ENCODE results near the gene MBD5.

The MBD5 gene

GRCh38 chr2:148022351-148022750 lies 1.5 kb downstream of the MBD5 start:
- no peaks in the 10 kb centered on the region for H3K36me3 ChIP-seq (ENCODE audit: control insufficient read depth in 1 of 2, insufficient read depth in 2 of 2, low read length in 2 of 2)
- H3K9ac ChIP-seq (ENCODE audit: low read depth in 1 of 2, low read length in 2 of 2): peak overlapping the region; percentile 92 to 97
- peak overlapping the region; percentile 93 to 96 for H3K4me3 ChIP-seq (ENCODE audit: low read depth in 1 of 2, low read length in 2 of 2)
- H3K4me1 ChIP-seq (ENCODE audit: control insufficient read depth in 1 of 2, insufficient read depth in 2 of 2, low read length in 2 of 2): peaks cover 11 to 22% of the 10 kb centered on the region in 2 donors
- no peak overlapping the region for H3K27ac ChIP-seq (ENCODE audit: low read depth, low read length)
- no peaks in the 10 kb centered on the region for H3K27me3 ChIP-seq (ENCODE audit: control insufficient read depth in 1 of 2, insufficient read depth in 2 of 2, low read length in 2 of 2)
- H3K9me3 ChIP-seq (ENCODE audit: control insufficient read depth in 1 of 2, low read length in 2 of 2): no peaks in the 10 kb centered on the region

GRCh38 chr2:148022882-148023281 lies 2.0 kb downstream of the MBD5 start:
- Histone ChIP-seq H3K4me3 (ENCODE audit: low read depth in 1 of 2, low read length in 2 of 2) (no peak overlapping the region), H3K36me3 (ENCODE audit: control insufficient read depth in 1 of 2, insufficient read depth in 2 of 2, low read length in 2 of 2) (no peaks in the 10 kb centered on the region), H3K27ac (ENCODE audit: low read depth, low read length) (no peak overlapping the region), H3K27me3 (ENCODE audit: control insufficient read depth in 1 of 2, insufficient read depth in 2 of 2, low read length in 2 of 2) (no peaks in the 10 kb centered on the region), H3K9me3 (ENCODE audit: control insufficient read depth in 1 of 2, low read length in 2 of 2) (no peaks in the 10 kb centered on the region), H3K9ac (ENCODE audit: low read depth in 1 of 2, low read length in 2 of 2) (no peak overlapping the region), H3K4me1 (ENCODE audit: control insufficient read depth in 1 of 2, insufficient read depth in 2 of 2, low read length in 2 of 2) (peaks cover 11 to 22% of the 10 kb centered on the region in 2 donors)

GRCh38 chr2:148023861-148024260 lies 3.0 kb downstream of the MBD5 start:
- Histone ChIP-seq H3K36me3 (ENCODE audit: control insufficient read depth in 1 of 2, insufficient read depth in 2 of 2, low read length in 2 of 2) (no peaks in the 10 kb centered on the region), H3K4me3 (ENCODE audit: low read depth in 1 of 2, low read length in 2 of 2) (no peak overlapping the region), H3K9me3 (ENCODE audit: control insufficient read depth in 1 of 2, low read length in 2 of 2) (no peaks in the 10 kb centered on the region), H3K4me1 (ENCODE audit: control insufficient read depth in 1 of 2, insufficient read depth in 2 of 2, low read length in 2 of 2) (peaks cover 9 to 22% of the 10 kb centered on the region in 2 donors), H3K27me3 (ENCODE audit: control insufficient read depth in 1 of 2, insufficient read depth in 2 of 2, low read length in 2 of 2) (no peaks in the 10 kb centered on the region), H3K27ac (ENCODE audit: low read depth, low read length) (no peak overlapping the region), H3K9ac (ENCODE audit: low read depth in 1 of 2, low read length in 2 of 2) (no peak overlapping the region)

- peaks cover 5 to 16% of the 10 kb centered on the region in 2 donors for H3K4me1 ChIP-seq (ENCODE audit: control insufficient read depth in 1 of 2, insufficient read depth in 2 of 2, low read length in 2 of 2)
- no peaks in the 10 kb centered on the region for H3K27me3 ChIP-seq (ENCODE audit: control insufficient read depth in 1 of 2, insufficient read depth in 2 of 2, low read length in 2 of 2)
- no peak overlapping the region for H3K4me3 ChIP-seq (ENCODE audit: low read depth in 1 of 2, low read length in 2 of 2)
- no peaks in the 10 kb centered on the region for H3K36me3 ChIP-seq (ENCODE audit: control insufficient read depth in 1 of 2, insufficient read depth in 2 of 2, low read length in 2 of 2)
- no peak overlapping the region for H3K27ac ChIP-seq (ENCODE audit: low read depth, low read length)
- no peaks in the 10 kb centered on the region for H3K9me3 ChIP-seq (ENCODE audit: control insufficient read depth in 1 of 2, low read length in 2 of 2)
- no peak overlapping the region for H3K9ac ChIP-seq (ENCODE audit: low read depth in 1 of 2, low read length in 2 of 2)
Measured at GRCh38 chr2:148026573-148026972, 5.7 kb downstream of the MBD5 start.

- H3K27ac ChIP-seq (ENCODE audit: low read depth, low read length): no peak overlapping the region
- H3K9me3 ChIP-seq (ENCODE audit: control insufficient read depth in 1 of 2, low read length in 2 of 2): no peaks in the 10 kb centered on the region
- no peak overlapping the region for H3K9ac ChIP-seq (ENCODE audit: low read depth in 1 of 2, low read length in 2 of 2)
- no peaks in the 10 kb centered on the region for H3K36me3 ChIP-seq (ENCODE audit: control insufficient read depth in 1 of 2, insufficient read depth in 2 of 2, low read length in 2 of 2)
- H3K4me1 ChIP-seq (ENCODE audit: control insufficient read depth in 1 of 2, insufficient read depth in 2 of 2, low read length in 2 of 2): peaks cover 0 to 7% of the 10 kb centered on the region in 2 donors
- no peaks in the 10 kb centered on the region for H3K27me3 ChIP-seq (ENCODE audit: control insufficient read depth in 1 of 2, insufficient read depth in 2 of 2, low read length in 2 of 2)
- no peak overlapping the region for H3K4me3 ChIP-seq (ENCODE audit: low read depth in 1 of 2, low read length in 2 of 2)
Measured at GRCh38 chr2:148027822-148028221, 6.9 kb downstream of the MBD5 start.

GRCh38 chr2:148028781-148029180 lies 7.9 kb downstream of the MBD5 start:
- H3K9ac ChIP-seq (ENCODE audit: low read depth in 1 of 2, low read length in 2 of 2): no peak overlapping the region
- H3K27ac ChIP-seq (ENCODE audit: low read depth, low read length): no peak overlapping the region
- peaks cover 0 to 5% of the 10 kb centered on the region in 2 donors for H3K4me1 ChIP-seq (ENCODE audit: control insufficient read depth in 1 of 2, insufficient read depth in 2 of 2, low read length in 2 of 2)
- no peaks in the 10 kb centered on the region for H3K36me3 ChIP-seq (ENCODE audit: control insufficient read depth in 1 of 2, insufficient read depth in 2 of 2, low read length in 2 of 2)
- H3K27me3 ChIP-seq (ENCODE audit: control insufficient read depth in 1 of 2, insufficient read depth in 2 of 2, low read length in 2 of 2): no peaks in the 10 kb centered on the region
- H3K9me3 ChIP-seq (ENCODE audit: control insufficient read depth in 1 of 2, low read length in 2 of 2): no peaks in the 10 kb centered on the region
- no peak overlapping the region for H3K4me3 ChIP-seq (ENCODE audit: low read depth in 1 of 2, low read length in 2 of 2)

GRCh38 chr2:148031152-148031551 lies 10.3 kb downstream of the MBD5 start:
- Histone ChIP-seq H3K27ac (ENCODE audit: low read depth, low read length) (no peak overlapping the region), H3K9me3 (ENCODE audit: control insufficient read depth in 1 of 2, low read length in 2 of 2) (no peaks in the 10 kb centered on the region), H3K4me3 (ENCODE audit: low read depth in 1 of 2, low read length in 2 of 2) (no peak overlapping the region)

GRCh38 chr2:148032215-148032614 lies 11.3 kb downstream of the MBD5 start:
- H3K9me3 ChIP-seq (ENCODE audit: control insufficient read depth in 1 of 2, low read length in 2 of 2): no peaks in the 10 kb centered on the region
- no peaks in the 10 kb centered on the region for H3K36me3 ChIP-seq (ENCODE audit: control insufficient read depth in 1 of 2, insufficient read depth in 2 of 2, low read length in 2 of 2)
- no peaks in the 10 kb centered on the region for H3K27me3 ChIP-seq (ENCODE audit: control insufficient read depth in 1 of 2, insufficient read depth in 2 of 2, low read length in 2 of 2)
- H3K4me3 ChIP-seq (ENCODE audit: low read depth in 1 of 2, low read length in 2 of 2): no peak overlapping the region
- H3K9ac ChIP-seq (ENCODE audit: low read depth in 1 of 2, low read length in 2 of 2): no peak overlapping the region
- H3K27ac ChIP-seq (ENCODE audit: low read depth, low read length): no peak overlapping the region
- H3K4me1 ChIP-seq (ENCODE audit: control insufficient read depth in 1 of 2, insufficient read depth in 2 of 2, low read length in 2 of 2): no peaks in the 10 kb centered on the region

More at GRCh38 chr2:148031152-148031551, 10.3 kb downstream of the MBD5 start:
- Histone ChIP-seq H3K4me1 (ENCODE audit: control insufficient read depth in 1 of 2, insufficient read depth in 2 of 2, low read length in 2 of 2) (no peaks in the 10 kb centered on the region), H3K9ac (ENCODE audit: low read depth in 1 of 2, low read length in 2 of 2) (no peak overlapping the region), H3K27me3 (ENCODE audit: control insufficient read depth in 1 of 2, insufficient read depth in 2 of 2, low read length in 2 of 2) (no peaks in the 10 kb centered on the region), H3K36me3 (ENCODE audit: control insufficient read depth in 1 of 2, insufficient read depth in 2 of 2, low read length in 2 of 2) (no peaks in the 10 kb centered on the region)

- no peaks in the 10 kb centered on the region for H3K4me1 ChIP-seq (ENCODE audit: control insufficient read depth in 1 of 2, insufficient read depth in 2 of 2, low read length in 2 of 2)
- no peaks in the 10 kb centered on the region for H3K27me3 ChIP-seq (ENCODE audit: control insufficient read depth in 1 of 2, insufficient read depth in 2 of 2, low read length in 2 of 2)
- no peak overlapping the region for H3K4me3 ChIP-seq (ENCODE audit: low read depth in 1 of 2, low read length in 2 of 2)
- no peak overlapping the region for H3K9ac ChIP-seq (ENCODE audit: low read depth in 1 of 2, low read length in 2 of 2)
- no peaks in the 10 kb centered on the region for H3K9me3 ChIP-seq (ENCODE audit: control insufficient read depth in 1 of 2, low read length in 2 of 2)
- no peak overlapping the region for H3K27ac ChIP-seq (ENCODE audit: low read depth, low read length)
- H3K36me3 ChIP-seq (ENCODE audit: control insufficient read depth in 1 of 2, insufficient read depth in 2 of 2, low read length in 2 of 2): peaks cover 0 to 3% of the 10 kb centered on the region in 2 donors
Measured at GRCh38 chr2:148039783-148040182, 18.9 kb downstream of the MBD5 start.

- H3K9ac ChIP-seq (ENCODE audit: low read depth in 1 of 2, low read length in 2 of 2): no peak overlapping the region
- H3K27me3 ChIP-seq (ENCODE audit: control insufficient read depth in 1 of 2, insufficient read depth in 2 of 2, low read length in 2 of 2): no peaks in the 10 kb centered on the region
- no peaks in the 10 kb centered on the region for H3K9me3 ChIP-seq (ENCODE audit: control insufficient read depth in 1 of 2, low read length in 2 of 2)
- no peak overlapping the region for H3K27ac ChIP-seq (ENCODE audit: low read depth, low read length)
- no peaks in the 10 kb centered on the region for H3K4me1 ChIP-seq (ENCODE audit: control insufficient read depth in 1 of 2, insufficient read depth in 2 of 2, low read length in 2 of 2)
- H3K36me3 ChIP-seq (ENCODE audit: control insufficient read depth in 1 of 2, insufficient read depth in 2 of 2, low read length in 2 of 2): peaks cover 0 to 3% of the 10 kb centered on the region in 2 donors
- no peak overlapping the region for H3K4me3 ChIP-seq (ENCODE audit: low read depth in 1 of 2, low read length in 2 of 2)
Measured at GRCh38 chr2:148042219-148042618, 21.3 kb downstream of the MBD5 start.

GRCh38 chr2:148044322-148044721 lies 23.4 kb downstream of the MBD5 start:
- Histone ChIP-seq H3K27me3 (ENCODE audit: control insufficient read depth in 1 of 2, insufficient read depth in 2 of 2, low read length in 2 of 2) (no peaks in the 10 kb centered on the region), H3K9ac (ENCODE audit: low read depth in 1 of 2, low read length in 2 of 2) (no peak overlapping the region), H3K27ac (ENCODE audit: low read depth, low read length) (no peak overlapping the region), H3K9me3 (ENCODE audit: control insufficient read depth in 1 of 2, low read length in 2 of 2) (no peaks in the 10 kb centered on the region), H3K36me3 (ENCODE audit: control insufficient read depth in 1 of 2, insufficient read depth in 2 of 2, low read length in 2 of 2) (peaks cover 0 to 3% of the 10 kb centered on the region in 2 donors), H3K4me3 (ENCODE audit: low read depth in 1 of 2, low read length in 2 of 2) (no peak overlapping the region), H3K4me1 (ENCODE audit: control insufficient read depth in 1 of 2, insufficient read depth in 2 of 2, low read length in 2 of 2) (no peaks in the 10 kb centered on the region)

Data from duodenal mucosa (tissue), 2 donors.